PC-9 (cell line): ENCODE results near the gene EPHA2. TPM values are rescaled to one million over a fixed set of nuclear protein-coding genes. Genes with fewer than 3 reads are reported as not detected.

Experiments used
- BruUV-seq: library from RNA; stranded (reverse); fragments of 400-500 nt; replicated peaks from 2 replicates; lab custom pipeline; 2021; lab: Mats Ljungman, UMichigan
- CTCF ChIA-PET: fragments of 300-600 bp; sonication (Branson Sonifier 250); formaldehyde crosslinking; loops from one replicate; lab custom pipeline; 2022; ENCODE audit warnings: antibody characterized with exemption; lab: Charles Lee
- POLR2A ChIA-PET: fragments of 300-600 bp; sonication (Branson Sonifier 250); formaldehyde crosslinking; loops from one replicate; lab custom pipeline; 2022; ENCODE audit warnings: antibody characterized with exemption; ENCODE audit not compliant: unreplicated experiment; lab: Charles Lee
- DNase-seq, 2 experiments: peaks; one replicate each; pipeline versions ENCODE4 v3.0.0 to v3.0.0-alpha.2; 2015 to 2022; ENCODE audit warnings: mixed read lengths in 1 of 2
- H2AFZ ChIP-seq: fragments of 200-600 bp; sonication (generic); 2 replicates; pipeline ENCODE4 v1.8.1; 2017; ENCODE audit warnings: antibody characterized with exemption
- H3F3A ChIP-seq: fragments of 200-600 bp; sonication (generic); 2 replicates; pipeline ENCODE4 v1.8.1; 2017; ENCODE audit warnings: antibody characterized with exemption, mild to moderate bottlenecking, low read depth; ENCODE audit not compliant: insufficient read depth
- H3K27ac ChIP-seq: fragments of 200-600 bp; sonication (generic); 2 replicates; pipeline ENCODE4 v1.6.1; 2016; ENCODE audit warnings: mixed run types
- H3K27me3 ChIP-seq: fragments of 200-600 bp; sonication (generic); 2 replicates; pipeline ENCODE4 v1.6.1; 2016; ENCODE audit warnings: low read depth, mixed run types; ENCODE audit not compliant: insufficient read depth
- H3K36me3 ChIP-seq: fragments of 200-600 bp; sonication (generic); 2 replicates; pipeline ENCODE4 v1.6.1; 2016; ENCODE audit warnings: low read depth, mixed run types
- H3K4me1 ChIP-seq: fragments of 200-600 bp; sonication (generic); replicated peaks from 2 replicates; pipeline ENCODE4 v1.6.1; 2016; ENCODE audit warnings: mixed run types; ENCODE audit not compliant: insufficient read depth
- H3K4me2 ChIP-seq: fragments of 200-600 bp; sonication (generic); 2 replicates; pipeline ENCODE4 v1.6.1; 2017; ENCODE audit warnings: mixed run types
- H3K4me3 ChIP-seq: fragments of 200-600 bp; sonication (generic); 2 replicates; pipeline ENCODE4 v1.6.1; 2016; ENCODE audit warnings: mixed run types
- H3K79me2 ChIP-seq: fragments of 200-600 bp; sonication (generic); 2 replicates; pipeline ENCODE4 v1.6.1; 2017; ENCODE audit warnings: low read depth, mixed run types
- H3K9me2 ChIP-seq: fragments of 200-600 bp; sonication (generic); 2 replicates; pipeline ENCODE4 v1.8.1; 2017; ENCODE audit warnings: mild to moderate bottlenecking; ENCODE audit not compliant: insufficient read depth
- H3K9me3 ChIP-seq: fragments of 200-600 bp; sonication (generic); 2 replicates; pipeline ENCODE4 v1.8.1; 2016; ENCODE audit warnings: low read depth; ENCODE audit not compliant: insufficient read depth
- H4K20me1 ChIP-seq: fragments of 200-600 bp; sonication (generic); 2 replicates; pipeline ENCODE4 v1.8.1; 2017; ENCODE audit not compliant: insufficient read depth
- EZH2 ChIP-seq: fragments of 200-600 bp; sonication (generic); IDR thresholded peaks from 2 replicates; pipeline ENCODE4 v1.8.0; 2017; ENCODE audit warnings: antibody characterized with exemption, low read depth
- intact Hi-C: fragments of 100-400 bp; cut with micrococcal nuclease; formaldehyde crosslinking; loops from one replicate; pipeline ENCODE4 v1.10.0; 2022; ENCODE audit not compliant: unreplicated experiment
- total RNA-seq: library from RNA; stranded (reverse); gene quantifications from 2 replicates; pipeline ENCODE4 v1.2.3, GENCODE V29; 2021
- TF ChIP-seq, protein P1 (sequence below): fragments of 200-600 bp; sonication (generic); conservative IDR thresholded peaks from 2 replicates; pipeline ENCODE4 v1.6.1; 2017; ENCODE audit warnings: mixed run types, antibody characterized with exemption, mild to moderate bottlenecking, moderate library complexity

EPHA2 gene
- total RNA-seq, 1 experiment from 2014 or later = 48.3 TPM

DNA sequence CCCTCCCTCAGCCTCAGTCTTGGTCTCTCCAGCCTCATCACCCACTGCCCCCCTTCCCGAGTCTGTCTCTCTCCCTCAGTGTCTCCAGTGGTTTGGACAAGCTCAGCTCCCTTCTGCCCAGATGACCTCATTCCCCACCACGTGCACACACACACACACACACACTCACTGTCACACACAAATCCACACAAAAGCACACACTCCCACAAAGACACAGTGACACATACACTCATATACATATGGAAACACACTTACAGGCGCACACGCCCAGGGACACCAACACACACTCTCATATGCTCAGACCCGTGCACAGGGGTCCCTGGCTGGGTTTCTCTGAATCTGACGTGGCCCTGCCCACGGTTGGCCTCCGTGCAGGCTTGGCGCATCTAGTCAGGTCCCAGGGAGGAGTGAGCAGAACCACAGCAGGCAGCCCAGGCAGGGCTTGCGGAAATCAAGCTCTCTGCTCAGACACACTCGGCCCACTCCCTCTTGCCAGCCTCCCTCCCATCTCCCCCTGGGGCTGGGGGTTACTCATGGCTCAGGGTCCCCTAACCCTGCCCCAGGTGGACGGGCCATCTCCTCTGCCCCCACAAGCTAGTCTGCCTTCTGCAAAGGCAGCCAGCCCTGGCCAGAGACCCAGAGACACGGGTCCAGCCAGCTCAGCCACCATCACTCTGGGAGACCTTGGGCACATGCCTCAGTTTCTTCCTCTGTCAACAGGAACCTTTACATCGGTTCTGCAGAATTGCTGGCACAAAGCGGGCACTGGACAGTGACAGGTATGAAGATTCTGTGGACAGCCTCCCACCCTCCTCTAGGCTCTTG lies 43.9 kb downstream of the EPHA2 start:
- ChIA-PET POLR2A (no interaction called here), CTCF (interaction anchor here (0.6 kb wide), 2 partner anchors 23 to 312 kb away, joined by 5 to 14 read pairs; no protein-coding TSS in a partner anchor)
- no peak overlapping the region for H3K4me3 ChIP-seq
- no peaks in the 10 kb centered on the region for H3K36me3 ChIP-seq
- peaks cover 8% of the 10 kb centered on the region; the same call in 1 of the 2 replicates for H3K9me3 ChIP-seq
- no peaks in the 10 kb centered on the region for H4K20me1 ChIP-seq
- no peak for TF ChIP-seq EZH2
- TF ChIP-seq, protein P1, sequence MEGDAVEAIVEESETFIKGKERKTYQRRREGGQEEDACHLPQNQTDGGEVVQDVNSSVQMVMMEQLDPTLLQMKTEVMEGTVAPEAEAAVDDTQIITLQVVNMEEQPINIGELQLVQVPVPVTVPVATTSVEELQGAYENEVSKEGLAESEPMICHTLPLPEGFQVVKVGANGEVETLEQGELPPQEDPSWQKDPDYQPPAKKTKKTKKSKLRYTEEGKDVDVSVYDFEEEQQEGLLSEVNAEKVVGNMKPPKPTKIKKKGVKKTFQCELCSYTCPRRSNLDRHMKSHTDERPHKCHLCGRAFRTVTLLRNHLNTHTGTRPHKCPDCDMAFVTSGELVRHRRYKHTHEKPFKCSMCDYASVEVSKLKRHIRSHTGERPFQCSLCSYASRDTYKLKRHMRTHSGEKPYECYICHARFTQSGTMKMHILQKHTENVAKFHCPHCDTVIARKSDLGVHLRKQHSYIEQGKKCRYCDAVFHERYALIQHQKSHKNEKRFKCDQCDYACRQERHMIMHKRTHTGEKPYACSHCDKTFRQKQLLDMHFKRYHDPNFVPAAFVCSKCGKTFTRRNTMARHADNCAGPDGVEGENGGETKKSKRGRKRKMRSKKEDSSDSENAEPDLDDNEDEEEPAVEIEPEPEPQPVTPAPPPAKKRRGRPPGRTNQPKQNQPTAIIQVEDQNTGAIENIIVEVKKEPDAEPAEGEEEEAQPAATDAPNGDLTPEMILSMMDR = no peak
- no peaks in the 10 kb centered on the region for H3F3A ChIP-seq
- H3K9me2 ChIP-seq = no peaks in the 10 kb centered on the region
- no peak overlapping the region for H3K4me2 ChIP-seq
- H2AFZ ChIP-seq = no peak overlapping the region
- H3K27me3 ChIP-seq = no peaks in the 10 kb centered on the region
- H3K27ac ChIP-seq = no peak overlapping the region
- no TSS peak for BruUV-seq
- intact Hi-C loops = no loop called here
- H3K4me1 ChIP-seq = peaks cover 21% of the 10 kb centered on the region
- DNase-seq = no peak
- H3K79me2 ChIP-seq = no peaks in the 10 kb centered on the region

DNA sequence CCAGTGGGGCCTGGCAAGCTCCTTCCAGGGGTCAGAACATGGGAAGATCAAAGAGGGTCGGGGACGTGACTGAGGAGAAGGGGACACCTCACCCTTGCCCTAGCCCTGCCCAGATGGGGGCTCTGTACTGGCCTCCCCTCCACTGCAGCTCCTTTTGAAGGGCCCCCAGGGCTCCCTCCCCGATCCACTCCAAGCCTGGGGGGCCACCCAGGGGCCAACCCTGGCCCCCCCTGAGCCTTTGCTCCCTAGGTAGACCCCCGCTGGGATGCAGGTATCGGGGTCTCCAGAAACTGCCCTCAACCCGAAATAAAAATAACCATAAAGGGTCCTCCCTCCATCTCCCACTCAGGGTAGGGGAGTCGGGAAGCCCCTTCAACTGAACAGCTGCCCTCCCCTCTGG lies 45.0 kb downstream of the EPHA2 start:
- Histone ChIP-seq H3K79me2 (no peaks in the 10 kb centered on the region), H3K9me3 (peaks cover 8% of the 10 kb centered on the region; the same call in 1 of the 2 replicates), H3F3A (no peaks in the 10 kb centered on the region), H4K20me1 (no peaks in the 10 kb centered on the region), H3K27ac (no peak overlapping the region), H3K9me2 (no peaks in the 10 kb centered on the region), H2AFZ (no peak overlapping the region), H3K36me3 (no peaks in the 10 kb centered on the region), H3K4me1 (peaks cover 21% of the 10 kb centered on the region), H3K4me3 (no peak overlapping the region), H3K4me2 (no peak overlapping the region), H3K27me3 (no peaks in the 10 kb centered on the region)
- ChIA-PET CTCF (interaction anchor here (0.6 to 0.7 kb wide), 2 partner anchors 252 to 874 kb away, joined by 3 to 4 read pairs; no protein-coding TSS in a partner anchor), POLR2A (no interaction called here)
- no TSS peak for BruUV-seq
- no peak for TF ChIP-seq EZH2
- TF ChIP-seq, protein P1 = no peak
- no peak for DNase-seq
- intact Hi-C loops = no loop called here

DNA sequence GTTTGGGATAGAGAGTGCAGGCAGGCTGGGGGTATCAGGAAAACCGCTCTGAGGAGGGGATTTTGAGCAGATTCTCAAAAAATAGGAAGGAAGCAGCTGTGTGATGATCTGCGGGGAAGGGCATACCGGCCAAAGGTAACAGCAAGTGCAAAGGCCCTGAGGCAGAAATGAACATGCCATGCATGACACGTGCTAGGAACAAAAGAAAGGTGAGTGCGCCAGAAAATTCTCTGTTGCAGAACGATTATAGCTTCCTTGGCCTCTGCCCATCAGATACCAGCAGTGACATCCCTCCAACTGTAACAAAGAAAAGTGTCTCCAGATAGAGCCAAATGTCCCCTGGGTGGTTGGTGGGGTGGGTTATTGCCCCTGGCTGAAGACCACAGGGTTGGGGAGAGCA lies 45.4 kb downstream of the EPHA2 start:
- intact Hi-C loops = no loop called here

More for the DNA sequence above, 45.4 kb downstream of the EPHA2 start:
- H3K79me2 ChIP-seq = no peaks in the 10 kb centered on the region
- no peaks in the 10 kb centered on the region for H4K20me1 ChIP-seq
- H2AFZ ChIP-seq = no peak overlapping the region
- BruUV-seq = no TSS peak
- H3K27me3 ChIP-seq = no peaks in the 10 kb centered on the region
- no peak overlapping the region for H3K4me2 ChIP-seq
- H3K36me3 ChIP-seq = no peaks in the 10 kb centered on the region
- ChIA-PET POLR2A (no interaction called here), CTCF (interaction anchor here (0.6 to 0.7 kb wide), 3 partner anchors 13 to 875 kb away, joined by 3 to 6 read pairs (median 4); no protein-coding TSS in a partner anchor)
- TF ChIP-seq EZH2 = no peak
- TF ChIP-seq, protein P1 = no peak
- H3K4me1 ChIP-seq = peaks cover 21% of the 10 kb centered on the region
- no peak for DNase-seq
- no peaks in the 10 kb centered on the region for H3F3A ChIP-seq
- H3K9me2 ChIP-seq = no peaks in the 10 kb centered on the region
- peaks cover 8% of the 10 kb centered on the region; the same call in 1 of the 2 replicates for H3K9me3 ChIP-seq
- H3K27ac ChIP-seq = no peak overlapping the region
- H3K4me3 ChIP-seq = no peak overlapping the region
